Nephron progenitor cell (in vitro differentiated cells): ENCODE measurements around the gene MAGEB1.
A peak's percentile ranks its signal among the peaks of the same experiment; 100 is the strongest.

Experiments used
- DNase-seq: peaks from one replicate; pipeline ENCODE4 v3.0.0; 2021
- H3K27ac Mint-ChIP-seq: 2 replicates; pipeline ENCODE4 v1.8.0; 2021; ENCODE audit warnings: mild to moderate bottlenecking, moderate library complexity, mixed read lengths
- H3K27me3 Mint-ChIP-seq: 2 replicates; pipeline ENCODE4 v1.8.0; 2021; ENCODE audit warnings: mild to moderate bottlenecking, low read depth, mixed read lengths; ENCODE audit not compliant: poor library complexity
- H3K36me3 Mint-ChIP-seq: 2 replicates; pipeline ENCODE4 v1.8.0; 2021; ENCODE audit warnings: low read depth, mixed read lengths
- H3K4me1 Mint-ChIP-seq: 2 replicates; pipeline ENCODE4 v1.8.0; 2021; ENCODE audit warnings: mixed read lengths
- H3K4me3 Mint-ChIP-seq: 2 replicates; pipeline ENCODE4 v1.8.0; 2021; ENCODE audit warnings: mild to moderate bottlenecking, moderate library complexity, mixed read lengths
- H3K9me3 Mint-ChIP-seq: 2 replicates; pipeline ENCODE4 v1.8.0; 2021; ENCODE audit warnings: mild to moderate bottlenecking, moderate library complexity, mixed read lengths
- TF ChIP-seq, protein P1 (sequence below): fragments of 200-600 bp; sonication (generic); IDR thresholded peaks from 2 replicates; pipeline ENCODE4 v1.5.0; 2021; ENCODE audit warnings: antibody characterized with exemption

MAGEB1 gene, protein sequence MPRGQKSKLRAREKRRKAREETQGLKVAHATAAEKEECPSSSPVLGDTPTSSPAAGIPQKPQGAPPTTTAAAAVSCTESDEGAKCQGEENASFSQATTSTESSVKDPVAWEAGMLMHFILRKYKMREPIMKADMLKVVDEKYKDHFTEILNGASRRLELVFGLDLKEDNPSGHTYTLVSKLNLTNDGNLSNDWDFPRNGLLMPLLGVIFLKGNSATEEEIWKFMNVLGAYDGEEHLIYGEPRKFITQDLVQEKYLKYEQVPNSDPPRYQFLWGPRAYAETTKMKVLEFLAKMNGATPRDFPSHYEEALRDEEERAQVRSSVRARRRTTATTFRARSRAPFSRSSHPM

DNA sequence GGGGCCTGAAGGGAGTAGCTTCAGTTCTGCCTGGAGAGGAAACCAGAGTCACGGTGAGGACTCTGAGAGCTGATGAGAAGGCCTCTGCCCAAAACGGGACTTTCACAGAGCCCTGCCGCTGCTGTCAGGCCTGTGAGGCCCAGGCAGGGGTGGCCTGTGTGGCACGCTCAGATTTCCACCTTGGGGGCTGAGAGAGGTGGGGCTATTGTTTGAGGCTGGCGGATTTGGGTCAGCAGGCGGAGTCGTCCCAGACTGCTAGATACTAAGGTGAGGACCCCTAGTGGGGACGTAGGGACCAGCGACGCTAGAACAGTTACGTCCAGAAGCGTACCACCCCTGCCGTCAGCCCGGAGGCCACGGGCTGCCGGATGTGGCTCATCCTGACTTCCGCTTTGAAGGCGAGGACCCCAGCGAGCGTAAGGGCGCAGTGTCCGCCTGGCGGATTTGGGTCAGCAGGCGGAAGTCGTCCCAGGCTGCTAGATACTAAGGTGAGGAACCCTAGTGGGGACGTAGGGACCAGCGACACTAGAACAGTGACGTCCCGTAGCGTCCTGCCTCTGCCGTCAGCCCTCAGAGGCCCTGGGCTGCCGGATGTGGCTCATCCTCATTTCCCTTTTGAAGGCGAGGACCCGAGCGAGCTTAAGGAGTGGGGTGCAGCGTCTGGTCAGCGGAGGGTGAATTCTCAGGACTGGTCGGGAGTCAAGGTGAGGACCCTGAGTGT is at the start of gene MAGEB1:
Gene MAGEB1, plus strand, starts transcription at position 378 of the 721 bp plus-strand sequence. CDS start 3,348 bp downstream, outside the sequence.
- H3K4me1 Mint-ChIP-seq = no peaks in the 10 kb centered on the region
- peaks cover 16% of the 10 kb centered on the region for H3K27me3 Mint-ChIP-seq
- no peak for DNase-seq
- H3K4me3 Mint-ChIP-seq = no peak within 1 kb of the TSS
- H3K9me3 Mint-ChIP-seq = peaks cover 13% of the 10 kb centered on the region
- no peaks in the 10 kb centered on the region for H3K36me3 Mint-ChIP-seq
- peak within 1 kb of the TSS; percentile 57 for H3K27ac Mint-ChIP-seq
- TF ChIP-seq, protein P1, sequence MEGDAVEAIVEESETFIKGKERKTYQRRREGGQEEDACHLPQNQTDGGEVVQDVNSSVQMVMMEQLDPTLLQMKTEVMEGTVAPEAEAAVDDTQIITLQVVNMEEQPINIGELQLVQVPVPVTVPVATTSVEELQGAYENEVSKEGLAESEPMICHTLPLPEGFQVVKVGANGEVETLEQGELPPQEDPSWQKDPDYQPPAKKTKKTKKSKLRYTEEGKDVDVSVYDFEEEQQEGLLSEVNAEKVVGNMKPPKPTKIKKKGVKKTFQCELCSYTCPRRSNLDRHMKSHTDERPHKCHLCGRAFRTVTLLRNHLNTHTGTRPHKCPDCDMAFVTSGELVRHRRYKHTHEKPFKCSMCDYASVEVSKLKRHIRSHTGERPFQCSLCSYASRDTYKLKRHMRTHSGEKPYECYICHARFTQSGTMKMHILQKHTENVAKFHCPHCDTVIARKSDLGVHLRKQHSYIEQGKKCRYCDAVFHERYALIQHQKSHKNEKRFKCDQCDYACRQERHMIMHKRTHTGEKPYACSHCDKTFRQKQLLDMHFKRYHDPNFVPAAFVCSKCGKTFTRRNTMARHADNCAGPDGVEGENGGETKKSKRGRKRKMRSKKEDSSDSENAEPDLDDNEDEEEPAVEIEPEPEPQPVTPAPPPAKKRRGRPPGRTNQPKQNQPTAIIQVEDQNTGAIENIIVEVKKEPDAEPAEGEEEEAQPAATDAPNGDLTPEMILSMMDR = no peak

DNA sequence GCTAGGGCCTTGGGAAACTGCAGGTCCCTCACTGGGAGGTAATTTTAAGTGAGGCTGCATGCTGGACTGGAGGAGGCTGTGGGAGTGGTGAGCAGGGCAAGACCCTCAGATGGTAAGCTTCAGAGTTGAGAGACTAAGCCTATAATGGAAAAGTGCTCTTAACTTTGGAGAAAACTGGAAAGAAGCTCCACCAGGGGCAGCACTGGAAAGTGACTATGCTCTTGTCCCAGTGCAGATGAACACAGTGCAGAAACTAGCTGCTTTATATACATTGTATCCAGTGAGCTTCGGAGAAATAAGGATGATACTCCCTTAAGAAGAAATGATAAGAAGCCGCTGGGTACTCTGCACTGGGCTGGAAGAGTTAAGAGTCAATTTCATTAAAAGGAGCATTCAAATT is 34.8 kb upstream of the MAGEB1 start:
- no peaks in the 10 kb centered on the region for H3K4me1 Mint-ChIP-seq
- H3K27me3 Mint-ChIP-seq = peaks cover 3% of the 10 kb centered on the region
- TF ChIP-seq, protein P1 = no peak
- H3K9me3 Mint-ChIP-seq = peaks cover 16% of the 10 kb centered on the region
- DNase-seq = no peak
- no peaks in the 10 kb centered on the region for H3K36me3 Mint-ChIP-seq
- no peak overlapping the region for H3K27ac Mint-ChIP-seq
- H3K4me3 Mint-ChIP-seq = no peak overlapping the region

DNA sequence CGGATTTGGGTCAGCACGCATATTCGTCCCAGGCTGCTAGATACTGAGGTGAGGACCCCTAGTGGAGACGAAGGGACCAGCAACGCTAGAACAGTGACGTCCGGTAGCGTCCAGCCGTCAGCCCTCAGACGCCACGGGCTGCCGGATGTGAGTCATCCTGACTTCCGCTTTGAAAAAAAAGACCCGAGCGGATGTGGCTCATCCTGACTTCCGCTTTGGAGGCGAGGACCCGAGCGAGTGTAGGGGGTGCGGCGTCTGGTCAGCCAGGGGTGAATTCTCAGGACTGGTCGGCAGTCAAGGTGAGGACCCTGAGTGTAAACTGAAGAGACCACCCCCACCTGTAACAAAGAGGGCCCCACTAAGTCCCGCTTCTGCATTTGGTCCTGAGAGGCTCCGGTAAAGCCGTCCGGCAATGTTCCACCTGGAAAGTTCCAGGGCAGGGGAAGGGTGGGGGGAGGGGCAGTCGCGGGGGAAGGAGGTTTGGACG is 31.5 kb upstream of the MAGEB1 start, which contains the start of gene MAGEB2:
Gene MAGEB2, plus strand, starts transcription at position 207 of the 487 bp plus-strand sequence. CDS start 3,018 bp downstream, outside the sequence.
- H3K4me3 Mint-ChIP-seq = no peak within 1 kb of the TSS
- peaks cover 3% of the 10 kb centered on the region for H3K27me3 Mint-ChIP-seq
- H3K4me1 Mint-ChIP-seq = no peaks in the 10 kb centered on the region
- no peaks in the 10 kb centered on the region for H3K36me3 Mint-ChIP-seq
- H3K9me3 Mint-ChIP-seq = peaks cover 17% of the 10 kb centered on the region
- H3K27ac Mint-ChIP-seq = no peak within 1 kb of the TSS
- DNase-seq = no peak
- TF ChIP-seq, protein P1 = no peak

DNA sequence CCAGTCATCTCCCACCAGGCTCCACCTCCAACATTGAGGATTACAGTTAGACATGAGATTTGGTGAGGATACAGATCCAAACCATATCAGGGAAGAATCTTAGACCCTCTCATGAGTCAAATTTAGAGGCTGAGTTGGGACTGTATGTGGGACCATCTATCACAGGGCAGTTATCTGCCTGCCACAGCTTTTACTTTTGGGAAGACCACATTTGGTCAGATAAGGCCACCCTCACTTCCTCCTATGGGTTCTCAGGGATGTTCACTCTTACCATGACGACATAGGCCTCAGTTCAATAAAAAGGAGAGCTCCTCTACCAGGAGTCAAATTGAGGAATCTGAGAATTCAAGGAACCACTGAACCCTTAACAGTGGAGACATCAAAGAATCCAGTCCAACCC is 29.5 kb upstream of the MAGEB1 start:
- no peak overlapping the region for H3K27ac Mint-ChIP-seq
- H3K36me3 Mint-ChIP-seq = no peaks in the 10 kb centered on the region
- H3K4me3 Mint-ChIP-seq = no peak overlapping the region
- peaks cover 17% of the 10 kb centered on the region for H3K9me3 Mint-ChIP-seq
- H3K27me3 Mint-ChIP-seq = peaks cover 3% of the 10 kb centered on the region
- DNase-seq = no peak
- peaks cover 8% of the 10 kb centered on the region for H3K4me1 Mint-ChIP-seq
- TF ChIP-seq, protein P1 = no peak

DNA sequence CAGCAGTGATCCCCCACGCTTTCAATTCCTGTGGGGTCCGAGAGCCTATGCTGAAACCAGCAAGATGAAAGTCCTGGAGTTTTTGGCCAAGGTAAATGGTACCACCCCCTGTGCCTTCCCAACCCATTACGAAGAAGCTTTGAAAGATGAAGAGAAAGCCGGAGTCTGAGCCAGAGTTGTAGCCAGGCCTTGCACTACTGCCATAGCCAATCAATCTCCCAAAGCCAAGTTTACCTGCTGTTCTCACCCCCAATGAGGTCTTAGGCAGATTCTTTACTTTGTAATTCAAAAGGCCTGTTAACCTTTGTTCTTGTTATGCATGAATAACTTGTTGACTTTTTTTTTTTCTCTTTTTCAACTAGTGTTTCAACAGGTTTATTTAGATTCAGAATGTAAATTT is 27.6 kb upstream of the MAGEB1 start:
- Mint-ChIP-seq H3K36me3 (no peaks in the 10 kb centered on the region), H3K27ac (no peak overlapping the region), H3K9me3 (peaks cover 17% of the 10 kb centered on the region), H3K4me1 (peaks cover 27% of the 10 kb centered on the region), H3K27me3 (no peaks in the 10 kb centered on the region), H3K4me3 (no peak overlapping the region)
- TF ChIP-seq, protein P1 = no peak
- no peak for DNase-seq
